ENCODE results near the gene AIG1. TPM values are rescaled to one million over a fixed set of nuclear protein-coding genes. Genes with fewer than 3 reads are reported as not detected.

AIG1 gene
- total RNA-seq, 6 donors from 2014 or later: 6.3 to 26.6 (median 20.8) TPM

- no peak overlapping the region for H3K4me3 ChIP-seq
- no peak for DNase-seq
- H3K4me1 ChIP-seq: no peaks in the 10 kb centered on the region
- H3K36me3 ChIP-seq: no peaks in the 10 kb centered on the region
- TF ChIP-seq POLR2A (IDR thresholded peaks at IDR 0.05) (no peak), POLR2AphosphoS5 (IDR thresholded peaks at IDR 0.05) (no peak), EP300 (IDR thresholded peaks at IDR 0.05) (no peak)
- TF ChIP-seq, protein P1, sequence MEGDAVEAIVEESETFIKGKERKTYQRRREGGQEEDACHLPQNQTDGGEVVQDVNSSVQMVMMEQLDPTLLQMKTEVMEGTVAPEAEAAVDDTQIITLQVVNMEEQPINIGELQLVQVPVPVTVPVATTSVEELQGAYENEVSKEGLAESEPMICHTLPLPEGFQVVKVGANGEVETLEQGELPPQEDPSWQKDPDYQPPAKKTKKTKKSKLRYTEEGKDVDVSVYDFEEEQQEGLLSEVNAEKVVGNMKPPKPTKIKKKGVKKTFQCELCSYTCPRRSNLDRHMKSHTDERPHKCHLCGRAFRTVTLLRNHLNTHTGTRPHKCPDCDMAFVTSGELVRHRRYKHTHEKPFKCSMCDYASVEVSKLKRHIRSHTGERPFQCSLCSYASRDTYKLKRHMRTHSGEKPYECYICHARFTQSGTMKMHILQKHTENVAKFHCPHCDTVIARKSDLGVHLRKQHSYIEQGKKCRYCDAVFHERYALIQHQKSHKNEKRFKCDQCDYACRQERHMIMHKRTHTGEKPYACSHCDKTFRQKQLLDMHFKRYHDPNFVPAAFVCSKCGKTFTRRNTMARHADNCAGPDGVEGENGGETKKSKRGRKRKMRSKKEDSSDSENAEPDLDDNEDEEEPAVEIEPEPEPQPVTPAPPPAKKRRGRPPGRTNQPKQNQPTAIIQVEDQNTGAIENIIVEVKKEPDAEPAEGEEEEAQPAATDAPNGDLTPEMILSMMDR (IDR thresholded peaks at IDR 0.05): no peak
- no peaks in the 10 kb centered on the region for H3K27me3 ChIP-seq
- no peaks in the 10 kb centered on the region for H3K9me3 ChIP-seq
- no peak overlapping the region for H3K27ac ChIP-seq
- 94 to 97% methylated on average over 4 of the region's 4 CpGs for WGBS, 2 donors
- no peak for ATAC-seq (ENCODE audit: low FRiP score in 2 of 2)
Measured at GRCh38 chr6:143313163-143313562, 252.5 kb downstream of the AIG1 start.

DNA sequence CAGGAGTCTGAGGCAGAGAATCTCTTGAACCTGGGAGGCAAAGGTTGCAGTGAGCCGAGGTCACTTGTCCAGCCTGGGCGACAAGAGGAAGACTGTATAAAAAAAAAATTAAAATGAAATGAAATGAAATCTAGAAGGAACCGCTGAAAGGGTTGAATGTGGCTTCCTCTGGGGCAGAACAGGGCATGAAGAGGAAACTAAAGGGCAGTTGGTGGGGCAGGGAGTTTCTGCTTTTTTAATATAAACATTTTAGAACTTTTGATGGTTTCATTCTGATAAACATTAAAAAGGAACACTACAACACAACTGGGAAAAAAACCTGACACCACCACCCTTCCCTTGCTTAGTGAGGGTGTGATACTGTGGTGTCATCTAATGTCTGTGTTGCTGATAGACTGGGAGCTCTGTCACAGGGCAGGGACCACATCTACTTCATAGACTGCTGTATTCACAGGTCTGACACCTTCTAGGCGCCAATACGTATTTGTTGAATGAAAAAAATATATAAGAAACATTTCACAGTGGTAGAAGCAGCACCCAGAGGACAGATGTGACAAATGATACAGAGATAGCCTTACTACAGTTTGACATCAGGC, 260.9 kb downstream of the AIG1 start:
- no peaks in the 10 kb centered on the region for H3K36me3 ChIP-seq

DNA sequence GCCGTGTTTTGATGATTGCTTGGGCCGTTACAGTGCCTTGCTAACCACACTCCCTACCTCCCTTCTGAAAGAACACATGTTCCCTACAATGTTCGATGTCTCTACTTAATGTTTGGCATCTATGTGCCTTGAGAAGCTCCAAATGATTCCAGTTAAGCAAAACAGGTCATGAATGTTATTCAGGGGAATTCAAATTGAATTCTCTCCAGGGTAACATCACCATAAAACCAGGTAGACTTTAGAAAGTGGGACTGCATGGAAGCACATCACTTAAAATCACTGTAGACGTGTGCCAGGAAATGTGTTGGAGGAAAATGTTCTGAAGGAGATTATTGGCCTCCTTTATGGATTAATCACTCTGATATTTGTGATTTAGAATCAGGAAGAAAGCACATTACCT, 261.7 kb downstream of the AIG1 start:
- no peaks in the 10 kb centered on the region for H3K36me3 ChIP-seq
- TF ChIP-seq, protein P1 (IDR thresholded peaks at IDR 0.05): no peak
- TF ChIP-seq POLR2A (IDR thresholded peaks at IDR 0.05) (no peak), POLR2AphosphoS5 (IDR thresholded peaks at IDR 0.05) (no peak), EP300 (IDR thresholded peaks at IDR 0.05) (no peak)

More for the DNA sequence above, 260.9 kb downstream of the AIG1 start:
- Histone ChIP-seq H3K9me3 (no peaks in the 10 kb centered on the region), H3K27me3 (no peaks in the 10 kb centered on the region), H3K4me3 (no peak overlapping the region), H3K27ac (no peak overlapping the region), H3K4me1 (no peaks in the 10 kb centered on the region)
- no peak for TF ChIP-seq EP300 (IDR thresholded peaks at IDR 0.05)
- TF ChIP-seq, protein P1 (IDR thresholded peaks at IDR 0.05): no peak
- 82 to 83% methylated on average over 5 of the region's 5 CpGs for whole genome bisulfite sequencing, 2 donors
- ATAC-seq (ENCODE audit: low FRiP score in 2 of 2): no peak
- no peak for DNase-seq

GRCh38 chr6:143323729-143324470, 263.2 kb downstream of the AIG1 start:
- no peaks in the 10 kb centered on the region for H3K9me3 ChIP-seq
- TF ChIP-seq POLR2A (IDR thresholded peaks at IDR 0.05) (no peak), POLR2AphosphoS5 (IDR thresholded peaks at IDR 0.05) (no peak), EP300 (IDR thresholded peaks at IDR 0.05) (no peak)
- TF ChIP-seq, protein P1 (IDR thresholded peaks at IDR 0.05): no peak
- H3K4me1 ChIP-seq: no peaks in the 10 kb centered on the region
- no peaks in the 10 kb centered on the region for H3K36me3 ChIP-seq
- no peak overlapping the region for H3K4me3 ChIP-seq
- no peaks in the 10 kb centered on the region for H3K27me3 ChIP-seq
- ATAC-seq (ENCODE audit: low FRiP score in 2 of 2) (no peak), DNase-seq (no peak)
- 72 to 78% methylated on average over 3 of the region's 3 CpGs for WGBS, 2 donors
- no peak overlapping the region for H3K27ac ChIP-seq

More for the DNA sequence above, 261.7 kb downstream of the AIG1 start:
- ATAC-seq (ENCODE audit: low FRiP score in 2 of 2) (peak in 1 of 2 donors; percentile 67), DNase-seq (no peak)
- no peak overlapping the region for H3K27ac ChIP-seq
- 85 to 90% methylated on average over 4 of the region's 4 CpGs for WGBS, 2 donors
- H3K4me3 ChIP-seq: no peak overlapping the region
- no peaks in the 10 kb centered on the region for H3K27me3 ChIP-seq
- no peaks in the 10 kb centered on the region for H3K4me1 ChIP-seq
- no peaks in the 10 kb centered on the region for H3K9me3 ChIP-seq
